ENCODE data around the gene KCNK4.

The KCNK4 gene

DNA sequence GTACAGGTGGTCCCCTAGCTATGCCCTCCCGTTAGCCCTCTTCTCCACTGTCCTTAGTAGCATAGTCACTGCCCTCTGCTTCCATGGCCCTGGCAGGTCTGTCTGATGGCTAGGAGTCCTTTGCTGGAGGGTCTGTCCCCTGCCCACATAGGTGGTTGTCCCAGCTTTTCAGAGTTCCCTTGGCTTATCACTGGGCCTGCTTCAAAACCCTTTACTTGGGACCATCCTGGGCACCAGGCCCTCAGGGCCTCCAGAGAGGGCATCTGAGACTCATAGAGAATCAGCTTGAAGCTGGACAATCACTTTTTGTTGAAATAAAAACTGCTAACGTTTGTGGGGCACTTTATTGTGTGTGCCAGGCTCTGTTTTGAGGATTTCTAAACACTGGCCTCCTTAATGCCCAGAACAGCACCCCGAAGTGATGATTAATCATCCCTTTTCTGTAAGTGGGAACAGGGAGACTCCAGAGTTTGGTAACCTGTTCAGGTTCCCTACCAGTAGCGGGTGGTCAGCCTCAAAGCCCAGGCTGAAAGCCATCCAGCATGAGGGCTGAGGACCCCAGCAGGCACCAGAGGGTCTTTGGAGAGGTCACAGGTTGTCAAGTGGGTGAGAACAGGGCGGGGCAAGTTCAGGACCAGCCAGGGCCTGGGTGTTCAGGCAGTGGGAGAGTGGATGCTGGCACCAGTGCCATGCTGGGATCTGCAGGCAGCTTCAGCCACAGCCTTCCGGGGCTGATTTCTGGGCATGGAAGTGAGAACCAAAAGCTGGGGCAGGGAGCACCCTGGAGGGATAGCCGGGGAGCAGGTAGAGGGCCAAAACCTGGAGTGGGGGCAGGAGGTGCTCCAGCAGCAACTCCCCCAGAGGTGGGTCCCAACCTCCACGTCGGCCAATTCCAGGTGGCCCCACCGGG lies 495 bp upstream of the KCNK4 start:
- no peak for DNase-seq (ENCODE audit: low read depth, low spot score)

GRCh38 chr11:64291752-64292459 lies 804 bp downstream of the KCNK4 start:
- no peak for DNase-seq (ENCODE audit: low read depth, low spot score)

GRCh38 chr11:64292460-64293254 lies 1.6 kb downstream of the KCNK4 start:
- DNase-seq (ENCODE audit: low read depth, low spot score) = no peak

DNA sequence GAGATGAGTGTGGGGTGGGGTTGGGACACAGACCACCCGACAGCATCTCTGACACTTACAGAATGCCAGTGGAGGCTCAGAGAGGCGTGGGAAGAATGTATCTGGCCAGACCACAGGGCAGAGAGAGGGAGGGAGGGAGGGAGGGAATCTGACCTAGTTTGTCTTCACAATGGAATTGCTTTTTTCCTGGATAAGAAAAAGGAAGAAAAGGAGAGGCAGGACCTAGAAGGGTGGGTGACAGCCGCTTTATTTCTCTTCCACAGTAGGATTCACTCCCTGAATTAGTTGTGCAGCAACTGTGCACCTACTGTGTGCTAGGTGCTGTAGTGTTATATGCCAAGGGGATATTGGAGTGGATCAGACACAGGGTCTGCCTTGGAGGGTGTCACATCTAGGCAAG lies 3.7 kb downstream of the KCNK4 start:
- no peak for DNase-seq (ENCODE audit: low read depth, low spot score)

GRCh38 chr11:64295760-64296159 lies 4.7 kb downstream of the KCNK4 start:
- no peak for DNase-seq (ENCODE audit: low read depth, low spot score)

DNA sequence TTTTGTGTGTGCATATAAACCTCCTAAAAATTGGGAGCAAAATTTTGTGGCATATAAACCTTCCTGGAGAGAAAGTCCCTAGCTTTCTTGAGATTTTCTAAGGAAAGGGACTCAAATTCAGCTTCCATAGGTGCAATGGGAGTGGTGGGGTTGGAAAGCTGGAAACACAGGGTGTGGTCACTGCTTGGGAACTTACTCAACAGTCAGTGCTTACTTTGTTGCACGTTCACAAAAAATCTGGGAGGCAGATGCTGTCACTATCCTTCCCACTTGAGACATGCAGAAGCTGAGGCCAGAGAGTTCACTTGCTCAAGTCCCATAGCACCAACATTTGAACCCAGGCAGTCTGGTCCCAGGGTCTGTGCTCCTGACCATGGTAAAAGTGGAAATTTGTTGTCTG lies 5.1 kb downstream of the KCNK4 start:
- DNase-seq (ENCODE audit: low read depth, low spot score) = no peak

GRCh38 chr11:64296830-64297698 lies 6.0 kb downstream of the KCNK4 start:
- no peak for DNase-seq (ENCODE audit: low read depth, low spot score)

DNA sequence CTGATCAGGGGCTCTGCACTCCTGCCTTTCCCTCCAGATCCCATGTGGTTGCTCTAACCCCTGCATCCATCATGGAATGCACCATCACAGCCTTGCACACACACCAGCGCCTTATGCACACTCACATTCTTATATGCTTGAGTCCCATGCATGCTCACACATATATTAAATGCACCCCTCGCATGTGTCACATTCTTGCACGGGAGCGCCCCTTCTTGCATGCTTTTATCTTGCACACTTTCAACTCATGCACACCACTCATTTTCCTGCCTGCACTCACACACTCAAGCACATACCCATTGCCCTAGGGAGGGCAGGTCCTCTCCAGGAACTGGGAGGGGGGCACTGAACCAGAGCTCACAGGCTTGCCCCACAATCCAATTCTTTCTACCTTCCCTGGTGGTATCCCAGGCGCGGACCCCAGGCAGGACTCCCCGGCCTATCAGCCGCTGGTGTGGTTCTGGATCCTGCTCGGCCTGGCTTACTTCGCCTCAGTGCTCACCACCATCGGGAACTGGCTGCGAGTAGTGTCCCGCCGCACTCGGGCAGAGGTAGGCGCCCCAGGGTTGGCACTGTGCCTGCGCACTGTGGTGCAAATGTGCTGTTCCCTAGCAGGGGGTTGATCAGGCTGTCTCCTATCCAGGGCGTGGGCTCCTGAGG lies 6.7 kb downstream of the KCNK4 start:
- no peak for DNase-seq (ENCODE audit: low read depth, low spot score)

- no peak for DNase-seq (ENCODE audit: low read depth, low spot score)
Observed at GRCh38 chr11:64298966-64299846, 8.1 kb downstream of the KCNK4 start.

GRCh38 chr11:64299847-64300648 lies 8.9 kb downstream of the KCNK4 start, which contains the start of gene CATSPERZ:
TSS of gene CATSPERZ (plus strand) at chr11:64300358. CDS start at chr11:64300411, 53 bp downstream.
- no peak for DNase-seq (ENCODE audit: low read depth, low spot score)

DNA sequence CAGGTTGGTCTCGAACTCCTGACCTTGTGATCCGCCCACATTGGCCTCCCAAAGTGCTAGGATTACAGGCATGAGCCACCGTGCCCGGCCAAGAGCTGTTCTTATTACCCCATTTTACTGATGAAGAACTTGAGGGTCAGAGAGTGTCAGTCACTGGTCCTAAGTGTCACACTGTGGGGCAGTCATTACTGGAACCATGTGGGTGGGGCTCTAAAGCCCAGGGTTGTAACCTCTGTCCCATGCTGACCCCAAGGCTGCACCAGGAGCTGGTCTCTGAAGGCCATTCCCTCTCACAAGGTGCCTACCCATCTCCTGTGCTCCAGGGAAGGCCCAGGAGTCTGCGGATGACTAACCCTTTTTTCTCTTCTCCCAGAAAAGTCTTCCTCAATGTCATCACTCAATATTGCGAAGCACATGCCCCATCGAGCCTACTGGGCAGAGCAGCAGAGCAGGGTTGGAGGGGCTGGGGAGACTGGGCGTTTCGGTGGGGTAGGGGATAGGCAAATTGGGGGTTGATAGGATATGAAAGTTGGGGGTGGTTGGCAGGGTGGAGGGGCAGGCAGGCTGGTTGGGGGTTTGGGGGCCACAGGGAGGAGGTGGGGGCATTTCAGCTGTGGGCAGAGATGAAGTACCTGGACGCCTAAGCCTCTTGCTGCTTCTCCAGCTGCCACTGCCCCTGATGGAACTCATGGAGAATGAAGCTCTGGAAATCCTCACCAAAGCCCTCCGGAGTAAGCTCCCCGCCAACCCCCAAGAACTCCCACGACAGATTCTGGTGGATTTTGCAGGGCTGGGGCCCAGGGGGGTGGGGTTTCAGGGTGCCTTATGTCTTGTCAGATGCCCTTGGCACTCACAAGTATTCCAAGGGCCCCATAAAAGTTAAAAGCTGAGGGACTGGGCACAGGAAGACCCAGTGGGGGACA lies 12.3 kb downstream of the KCNK4 start:
- no peak for DNase-seq (ENCODE audit: low read depth, low spot score)

- DNase-seq (ENCODE audit: low read depth, low spot score) = no peak
Observed at GRCh38 chr11:64304032-64304315, 12.9 kb downstream of the KCNK4 start.

- peak; percentile 69 for DNase-seq (ENCODE audit: low read depth, low spot score)
Observed at GRCh38 chr11:64304316-64305072, 13.4 kb downstream of the KCNK4 start.

DNA sequence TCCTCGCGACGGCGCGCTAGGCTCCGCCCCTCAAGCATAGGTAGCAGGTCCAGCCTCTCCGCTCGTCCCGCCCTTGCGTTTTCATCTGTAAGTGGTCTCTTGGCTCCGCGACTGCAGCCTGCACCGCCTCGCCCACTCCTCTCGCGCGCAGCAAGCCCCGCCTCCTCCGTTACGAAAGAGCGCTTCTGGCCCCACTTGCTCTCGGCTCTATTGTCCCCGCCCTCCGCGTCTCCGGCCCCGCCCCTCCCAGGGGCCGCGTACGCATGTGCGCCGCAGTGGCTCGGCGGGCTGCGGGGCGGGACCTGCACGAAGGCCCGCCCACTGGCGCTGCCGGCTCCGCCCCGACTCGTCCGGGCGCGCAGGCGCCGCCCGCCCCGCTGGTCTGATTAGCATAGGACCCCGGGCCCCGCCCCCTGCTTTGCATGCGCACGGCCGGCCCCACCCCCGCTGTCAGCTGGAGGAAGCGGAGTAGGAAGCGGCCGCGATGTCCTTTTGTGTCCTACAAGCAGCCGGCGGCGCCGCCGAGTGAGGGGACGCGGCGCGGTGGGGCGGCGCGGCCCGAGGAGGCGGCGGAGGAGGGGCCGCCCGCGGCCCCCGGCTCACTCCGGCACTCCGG lies 14.1 kb downstream of the KCNK4 start, which contains the start of gene ESRRA:
ESRRA (plus strand) TSS at position 450 of the 616 bp plus-strand sequence. CDS start 1,656 bp downstream, outside the sequence.
- peak; percentile 92 for DNase-seq (ENCODE audit: low read depth, low spot score)

GRCh38 chr11:64305691-64306562 lies 14.8 kb downstream of the KCNK4 start:
- DNase-seq (ENCODE audit: low read depth, low spot score) = no peak

DNA sequence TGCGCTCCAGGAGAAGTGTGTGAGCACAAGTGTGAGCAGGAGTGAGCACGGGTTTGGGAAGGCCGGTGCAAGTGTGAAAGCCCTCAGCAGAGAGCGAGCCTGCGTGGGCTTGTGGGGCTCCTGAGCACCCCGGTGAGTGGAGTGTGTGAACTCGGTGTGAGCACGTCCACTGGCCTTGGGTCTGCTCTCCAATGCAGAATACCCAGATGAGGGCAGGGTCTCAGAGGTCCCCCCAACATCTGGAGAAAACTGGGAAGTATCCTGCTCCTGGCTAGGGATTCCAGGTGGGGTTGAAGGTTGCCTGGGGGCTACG lies 15.4 kb downstream of the KCNK4 start:
- DNase-seq (ENCODE audit: low read depth, low spot score) = no peak

Data from brain pericyte (primary cell).